Epithelial cell of prostate (primary cell): ENCODE data around the gene CCDC85C.

ENCODE experiments used
- DNase-seq: peaks from one replicate; pipeline ENCODE4 v3.0.0-alpha.2; 2011; ENCODE audit warnings: low read depth, low spot score
- H3K27ac ChIP-seq: fragments of 450-650 bp; 2 replicates; pipeline ENCODE4 v1.5.1; 2017; ENCODE audit warnings: mild to moderate bottlenecking

The CCDC85C gene

GRCh38 chr14:99609245-99610170 is 5.5 kb upstream of the CCDC85C start:
- H3K27ac ChIP-seq = no peak overlapping the region
- DNase-seq = no peak

- no peak overlapping the region for H3K27ac ChIP-seq
- no peak for DNase-seq
Observed at GRCh38 chr14:99608591-99608990, 4.6 kb upstream of the CCDC85C start.

GRCh38 chr14:99606359-99606758 is 2.4 kb upstream of the CCDC85C start:
- H3K27ac ChIP-seq = no peak overlapping the region
- DNase-seq = no peak

GRCh38 chr14:99605299-99605961 is 1.4 kb upstream of the CCDC85C start:
- peak overlapping the region; percentile 81 for H3K27ac ChIP-seq
- DNase-seq = no peak

GRCh38 chr14:99604766-99605298 is 825 bp upstream of the CCDC85C start:
- no peak for DNase-seq
- peak overlapping the region; percentile 81 for H3K27ac ChIP-seq

GRCh38 chr14:99604278-99604765 is 315 bp upstream of the CCDC85C start:
- DNase-seq = peak; percentile 72
- peak overlapping the region; percentile 81 for H3K27ac ChIP-seq

- DNase-seq = no peak
- H3K27ac ChIP-seq = no peak overlapping the region
Observed at GRCh38 chr14:99602788-99603415, 1.1 kb downstream of the CCDC85C start.

- no peak for DNase-seq
- H3K27ac ChIP-seq = peak overlapping the region; percentile 20
Observed at GRCh38 chr14:99602054-99602787, 1.8 kb downstream of the CCDC85C start.

- no peak overlapping the region for H3K27ac ChIP-seq
- no peak for DNase-seq
Observed at GRCh38 chr14:99601361-99601831, 2.6 kb downstream of the CCDC85C start.

- no peak for DNase-seq
- no peak overlapping the region for H3K27ac ChIP-seq
Observed at GRCh38 chr14:99600232-99600888, 3.6 kb downstream of the CCDC85C start.

GRCh38 chr14:99599393-99599792 is 4.6 kb downstream of the CCDC85C start:
- DNase-seq = no peak

GRCh38 chr14:99598774-99599173 is 5.2 kb downstream of the CCDC85C start:
- DNase-seq = no peak
- H3K27ac ChIP-seq = no peak overlapping the region

More at GRCh38 chr14:99599393-99599792, 4.6 kb downstream of the CCDC85C start:
- no peak overlapping the region for H3K27ac ChIP-seq

- no peak overlapping the region for H3K27ac ChIP-seq
- no peak for DNase-seq
Observed at GRCh38 chr14:99597911-99598600, 6.0 kb downstream of the CCDC85C start.

- DNase-seq = no peak
- peak overlapping the region; percentile 21 for H3K27ac ChIP-seq
Observed at GRCh38 chr14:99596772-99597171, 7.2 kb downstream of the CCDC85C start.

GRCh38 chr14:99596071-99596627 is 7.9 kb downstream of the CCDC85C start:
- no peak for DNase-seq
- peak overlapping the region; percentile 21 for H3K27ac ChIP-seq

- no peak for DNase-seq
- H3K27ac ChIP-seq = peak overlapping the region; percentile 21
Observed at GRCh38 chr14:99595524-99595923, 8.5 kb downstream of the CCDC85C start.

GRCh38 chr14:99595034-99595433 is 9.0 kb downstream of the CCDC85C start:
- no peak overlapping the region for H3K27ac ChIP-seq
- DNase-seq = no peak
